SK-N-SH treated with all-trans-retinoic acid at 6 μM for 48 hours (cell line): ENCODE measurements around the gene ZNF292.
"Not testable (repeated sequence)": the region's sequence is repeated elsewhere in the genome, so short reads cannot be mapped to it uniquely, and the experiment has no call there.

Experiments
- ATAC-seq: fragments of 200-7000 bp; cut with Tn5 transposase; 3 replicates; pipeline ENCODE4 v1.9.1; 2020; ENCODE audit warnings: mild to moderate bottlenecking, moderate library complexity
- ARNTL ChIP-seq: fragments of 450-650 bp; formaldehyde crosslinking; IDR thresholded peaks from 2 replicates; pipeline ENCODE4 v1.5.0; 2020; ENCODE audit warnings: low read depth, mild to moderate bottlenecking, moderate library complexity, borderline replicate concordance
- BACH2 ChIP-seq: fragments of 250-450 bp; sonication (Bioruptor Pico); IDR thresholded peaks from 2 replicates; pipeline ENCODE4 v1.9.0; 2021; ENCODE audit warnings: mild to moderate bottlenecking, borderline replicate concordance
- CREB5 ChIP-seq: fragments of 250-450 bp; sonication (Bioruptor Pico); IDR thresholded peaks from 2 replicates; pipeline ENCODE4 v1.5.1; 2020; ENCODE audit warnings: low read depth, mild to moderate bottlenecking, moderate library complexity
- CSDC2 ChIP-seq: fragments of 250-450 bp; sonication (Bioruptor Pico); IDR thresholded peaks from 2 replicates; pipeline ENCODE4 v1.5.0; 2020; ENCODE audit warnings: mild to moderate bottlenecking, moderate library complexity
- CSRNP3 ChIP-seq: fragments of 250-450 bp; sonication (Bioruptor Pico); IDR thresholded peaks from 2 replicates; pipeline ENCODE4 v1.5.1; 2021; ENCODE audit warnings: mild to moderate bottlenecking, moderate library complexity
- ESRRG ChIP-seq: fragments of 250-450 bp; sonication (Bioruptor Pico); IDR thresholded peaks from 2 replicates; pipeline ENCODE4 v1.6.1; 2021; ENCODE audit warnings: mild to moderate bottlenecking
- GLIS3 ChIP-seq: fragments of 250-450 bp; sonication (Bioruptor Pico); IDR thresholded peaks from 2 replicates; pipeline ENCODE4 v1.5.0; 2020; ENCODE audit warnings: mild to moderate bottlenecking, moderate library complexity
- ISL1 ChIP-seq: fragments of 250-450 bp; sonication (Bioruptor Pico); IDR thresholded peaks from 2 replicates; pipeline ENCODE4 v2.1.2; 2022; ENCODE audit warnings: mild to moderate bottlenecking, moderate library complexity
- OSR1 ChIP-seq: fragments of 250-450 bp; sonication (Bioruptor Pico); IDR thresholded peaks from 2 replicates; pipeline ENCODE4 v1.8.0; 2022; ENCODE audit warnings: moderate library complexity, mild to moderate bottlenecking, inconsistent platforms
- PATZ1 ChIP-seq: fragments of 250-450 bp; sonication (Bioruptor Pico); IDR thresholded peaks from 2 replicates; pipeline ENCODE4 v1.8.0; 2020; ENCODE audit warnings: mild to moderate bottlenecking, moderate library complexity, borderline replicate concordance
- PPARA ChIP-seq: fragments of 250-450 bp; sonication (Bioruptor Pico); IDR thresholded peaks from 2 replicates; pipeline ENCODE4 v1.5.0; 2020; ENCODE audit warnings: mild to moderate bottlenecking, borderline replicate concordance
- RARB ChIP-seq: fragments of 250-450 bp; sonication (Bioruptor Pico); IDR thresholded peaks from 2 replicates; pipeline ENCODE4 v1.8.0; 2021; ENCODE audit warnings: mild to moderate bottlenecking, moderate library complexity
- TCF4 ChIP-seq: fragments of 250-450 bp; sonication (Bioruptor Pico); IDR thresholded peaks from 2 replicates; pipeline ENCODE4 v1.8.0; 2021; ENCODE audit warnings: mild to moderate bottlenecking, moderate library complexity, borderline replicate concordance
- TOX ChIP-seq: fragments of 250-450 bp; sonication (Bioruptor Pico); IDR thresholded peaks from 2 replicates; pipeline ENCODE4 v1.8.0; 2021; ENCODE audit warnings: mild to moderate bottlenecking, moderate library complexity, borderline replicate concordance
- ZC3H10 ChIP-seq: fragments of 250-450 bp; sonication (Bioruptor Pico); IDR thresholded peaks from 2 replicates; pipeline ENCODE4 v1.5.1; 2021; ENCODE audit warnings: mild to moderate bottlenecking, moderate library complexity
- ZFP3 ChIP-seq: fragments of 250-450 bp; sonication (Bioruptor Pico); IDR thresholded peaks from 2 replicates; pipeline ENCODE4 v1.5.0; 2020; ENCODE audit warnings: mild to moderate bottlenecking, moderate library complexity
- ZFP30 ChIP-seq: fragments of 450-650 bp; formaldehyde crosslinking; IDR thresholded peaks from 2 replicates; pipeline ENCODE4 v1.5.0; 2022; ENCODE audit warnings: mild to moderate bottlenecking, moderate library complexity
- ZNF565 ChIP-seq: fragments of 450-650 bp; formaldehyde crosslinking; conservative IDR thresholded peaks from 2 replicates; pipeline ENCODE4 v1.5.0; 2020; ENCODE audit warnings: low read depth, mild to moderate bottlenecking, moderate library complexity
- ZNF70 ChIP-seq: fragments of 450-650 bp; formaldehyde crosslinking; IDR thresholded peaks from 2 replicates; pipeline ENCODE4 v1.5.0; 2020; ENCODE audit warnings: mild to moderate bottlenecking, moderate library complexity
- ZNF8 ChIP-seq: fragments of 450-650 bp; formaldehyde crosslinking; IDR thresholded peaks from 2 replicates; pipeline ENCODE4 v1.5.0; 2020; ENCODE audit warnings: mild to moderate bottlenecking, moderate library complexity
- TF ChIP-seq, protein P1 (sequence below): fragments of 250-450 bp; sonication (Bioruptor Pico); IDR thresholded peaks from 2 replicates; pipeline ENCODE4 v1.8.0; 2021; ENCODE audit warnings: low read depth, mild to moderate bottlenecking, moderate library complexity, borderline replicate concordance
- TF ChIP-seq, protein P2 (sequence below): fragments of 250-450 bp; sonication (Bioruptor Pico); IDR thresholded peaks from 2 replicates; pipeline ENCODE4 v1.5.0; 2020; ENCODE audit warnings: mild to moderate bottlenecking, moderate library complexity

Gene ZNF292

GRCh38 chr6:87155842-87156815, 764 bp downstream of the ZNF292 start:
- TF ChIP-seq ZNF70 (CRISPR knock-in tag), result no peak
- TF ChIP-seq CSRNP3 (CRISPR knock-in tag), result no peak
- no peak for TF ChIP-seq BACH2 (CRISPR knock-in tag)
- TF ChIP-seq ZNF8, result no peak
- no peak for TF ChIP-seq ZNF565
- no peak for TF ChIP-seq GLIS3 (CRISPR knock-in tag)
- TF ChIP-seq TCF4 (CRISPR knock-in tag), result no peak
- no peak for TF ChIP-seq TOX (CRISPR knock-in tag)
- TF ChIP-seq ESRRG (CRISPR knock-in tag), result no peak
- no peak for TF ChIP-seq PPARA
- TF ChIP-seq ZFP3, result no peak
- no peak for TF ChIP-seq ISL1
- TF ChIP-seq RARB, result no peak
- TF ChIP-seq CSDC2 (CRISPR knock-in tag), result no peak
- TF ChIP-seq, all 23 proteins: peak for 0

GRCh38 chr6:87157596-87157995, 2.2 kb downstream of the ZNF292 start:
- not testable (repeated sequence) for ATAC-seq

More at GRCh38 chr6:87155842-87156815, 764 bp downstream of the ZNF292 start:
- ATAC-seq, result peak; percentile 21

DNA sequence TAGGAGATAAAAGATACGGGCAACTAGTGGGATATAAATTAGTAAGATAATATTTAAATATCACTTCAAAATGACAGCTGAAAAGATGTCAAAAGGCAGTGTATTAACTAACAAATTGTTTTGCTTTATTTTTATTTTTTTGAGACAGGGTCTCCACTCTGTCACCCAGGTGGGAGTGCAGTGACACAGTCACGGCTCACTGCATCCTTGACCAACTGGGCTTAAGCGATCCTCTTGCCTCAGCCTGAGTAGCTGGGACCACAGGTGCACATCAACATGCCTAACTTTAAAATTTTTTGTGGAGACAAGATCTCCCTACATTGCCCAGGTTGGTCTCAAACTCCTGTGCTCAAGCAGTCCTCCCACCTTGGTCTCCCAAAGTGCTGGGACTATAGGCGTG, 5.9 kb downstream of the ZNF292 start:
- TF ChIP-seq CREB5 (CRISPR knock-in tag) (no peak), RARB (no peak), ISL1 (no peak), CSRNP3 (CRISPR knock-in tag) (no peak), OSR1 (CRISPR knock-in tag) (no peak), ARNTL (CRISPR knock-in tag) (no peak), ZFP3 (no peak), ZNF8 (no peak), ZFP30 (no peak), ESRRG (CRISPR knock-in tag) (no peak), PATZ1 (no peak), ZC3H10 (no peak), GLIS3 (CRISPR knock-in tag) (no peak), TOX (CRISPR knock-in tag) (no peak), BACH2 (CRISPR knock-in tag) (no peak)
- TF ChIP-seq, protein P1, sequence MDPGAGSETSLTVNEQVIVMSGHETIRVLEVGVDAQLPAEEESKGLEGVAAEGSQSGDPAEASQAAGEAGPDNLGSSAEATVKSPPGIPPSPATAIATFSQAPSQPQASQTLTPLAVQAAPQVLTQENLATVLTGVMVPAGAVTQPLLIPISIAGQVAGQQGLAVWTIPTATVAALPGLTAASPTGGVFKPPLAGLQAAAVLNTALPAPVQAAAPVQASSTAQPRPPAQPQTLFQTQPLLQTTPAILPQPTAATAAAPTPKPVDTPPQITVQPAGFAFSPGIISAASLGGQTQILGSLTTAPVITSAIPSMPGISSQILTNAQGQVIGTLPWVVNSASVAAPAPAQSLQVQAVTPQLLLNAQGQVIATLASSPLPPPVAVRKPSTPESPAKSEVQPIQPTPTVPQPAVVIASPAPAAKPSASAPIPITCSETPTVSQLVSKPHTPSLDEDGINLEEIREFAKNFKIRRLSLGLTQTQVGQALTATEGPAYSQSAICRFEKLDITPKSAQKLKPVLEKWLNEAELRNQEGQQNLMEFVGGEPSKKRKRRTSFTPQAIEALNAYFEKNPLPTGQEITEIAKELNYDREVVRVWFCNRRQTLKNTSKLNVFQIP, result no peak
- TF ChIP-seq, protein P2, sequence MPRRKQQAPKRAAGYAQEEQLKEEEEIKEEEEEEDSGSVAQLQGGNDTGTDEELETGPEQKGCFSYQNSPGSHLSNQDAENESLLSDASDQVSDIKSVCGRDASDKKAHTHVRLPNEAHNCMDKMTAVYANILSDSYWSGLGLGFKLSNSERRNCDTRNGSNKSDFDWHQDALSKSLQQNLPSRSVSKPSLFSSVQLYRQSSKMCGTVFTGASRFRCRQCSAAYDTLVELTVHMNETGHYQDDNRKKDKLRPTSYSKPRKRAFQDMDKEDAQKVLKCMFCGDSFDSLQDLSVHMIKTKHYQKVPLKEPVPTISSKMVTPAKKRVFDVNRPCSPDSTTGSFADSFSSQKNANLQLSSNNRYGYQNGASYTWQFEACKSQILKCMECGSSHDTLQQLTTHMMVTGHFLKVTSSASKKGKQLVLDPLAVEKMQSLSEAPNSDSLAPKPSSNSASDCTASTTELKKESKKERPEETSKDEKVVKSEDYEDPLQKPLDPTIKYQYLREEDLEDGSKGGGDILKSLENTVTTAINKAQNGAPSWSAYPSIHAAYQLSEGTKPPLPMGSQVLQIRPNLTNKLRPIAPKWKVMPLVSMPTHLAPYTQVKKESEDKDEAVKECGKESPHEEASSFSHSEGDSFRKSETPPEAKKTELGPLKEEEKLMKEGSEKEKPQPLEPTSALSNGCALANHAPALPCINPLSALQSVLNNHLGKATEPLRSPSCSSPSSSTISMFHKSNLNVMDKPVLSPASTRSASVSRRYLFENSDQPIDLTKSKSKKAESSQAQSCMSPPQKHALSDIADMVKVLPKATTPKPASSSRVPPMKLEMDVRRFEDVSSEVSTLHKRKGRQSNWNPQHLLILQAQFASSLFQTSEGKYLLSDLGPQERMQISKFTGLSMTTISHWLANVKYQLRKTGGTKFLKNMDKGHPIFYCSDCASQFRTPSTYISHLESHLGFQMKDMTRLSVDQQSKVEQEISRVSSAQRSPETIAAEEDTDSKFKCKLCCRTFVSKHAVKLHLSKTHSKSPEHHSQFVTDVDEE (CRISPR knock-in tag), result no peak
- TF ChIP-seq, all 23 proteins: peak for 0
- no peak for ATAC-seq
